ENCODE data around the gene METTL8.

The METTL8 gene

DNA sequence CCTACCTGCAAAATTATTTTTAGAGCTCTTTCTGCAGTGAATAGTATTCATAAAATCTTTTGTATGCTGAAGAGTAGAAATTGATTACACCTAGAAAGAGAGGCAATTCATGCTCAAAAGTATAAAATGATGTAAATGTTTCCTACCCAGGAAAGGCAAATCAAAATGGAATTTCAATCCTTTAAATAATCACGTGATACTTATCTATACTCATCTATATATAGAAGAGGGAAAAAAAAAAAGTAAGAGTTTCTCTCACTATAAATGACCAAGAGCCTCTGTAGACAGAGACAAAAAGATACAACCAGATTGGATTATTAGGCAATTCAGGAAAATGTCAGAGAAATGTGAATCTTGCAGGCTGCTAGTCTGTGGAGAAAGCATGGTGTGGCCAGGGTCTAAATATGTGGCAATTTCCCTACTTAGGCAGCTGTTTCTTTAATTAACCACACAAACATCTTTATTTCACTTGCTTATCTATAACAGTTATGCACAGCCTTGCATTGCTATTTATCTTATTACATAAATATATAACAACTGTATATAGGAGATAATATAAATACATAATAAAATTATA, 39.5 kb downstream of the METTL8 start:
- CTCF ChIA-PET = interaction anchor here (1.1 kb wide), 1 partner anchor 127 kb away, joined by 5 read pairs; no protein-coding TSS in a partner anchor
- TF ChIP-seq CTCF (conservative IDR thresholded peaks at IDR 0.05; ENCODE audit: low read depth) = no peak
- H3K27ac ChIP-seq = no peak overlapping the region
- no peak for DNase-seq (ENCODE audit: low spot score)
- POLR2A ChIA-PET (ENCODE audit: low non-redundant PET) = no interaction called here

GRCh38 chr2:171393487-171393886, 40.3 kb downstream of the METTL8 start:
- TF ChIP-seq CTCF (conservative IDR thresholded peaks at IDR 0.05; ENCODE audit: low read depth) = no peak
- CTCF ChIA-PET = no interaction called here
- POLR2A ChIA-PET (ENCODE audit: low non-redundant PET) = no interaction called here
- no peak for DNase-seq (ENCODE audit: low spot score)
- H3K27ac ChIP-seq = no peak overlapping the region

- ChIA-PET CTCF (no interaction called here), POLR2A (ENCODE audit: low non-redundant PET) (no interaction called here)
- TF ChIP-seq CTCF (conservative IDR thresholded peaks at IDR 0.05; ENCODE audit: low read depth) = no peak
- no peak overlapping the region for H3K27ac ChIP-seq
- no peak for DNase-seq (ENCODE audit: low spot score)
These were observed 42.3 kb downstream of the METTL8 start for GRCh38 chr2:171391532-171391931.

DNA sequence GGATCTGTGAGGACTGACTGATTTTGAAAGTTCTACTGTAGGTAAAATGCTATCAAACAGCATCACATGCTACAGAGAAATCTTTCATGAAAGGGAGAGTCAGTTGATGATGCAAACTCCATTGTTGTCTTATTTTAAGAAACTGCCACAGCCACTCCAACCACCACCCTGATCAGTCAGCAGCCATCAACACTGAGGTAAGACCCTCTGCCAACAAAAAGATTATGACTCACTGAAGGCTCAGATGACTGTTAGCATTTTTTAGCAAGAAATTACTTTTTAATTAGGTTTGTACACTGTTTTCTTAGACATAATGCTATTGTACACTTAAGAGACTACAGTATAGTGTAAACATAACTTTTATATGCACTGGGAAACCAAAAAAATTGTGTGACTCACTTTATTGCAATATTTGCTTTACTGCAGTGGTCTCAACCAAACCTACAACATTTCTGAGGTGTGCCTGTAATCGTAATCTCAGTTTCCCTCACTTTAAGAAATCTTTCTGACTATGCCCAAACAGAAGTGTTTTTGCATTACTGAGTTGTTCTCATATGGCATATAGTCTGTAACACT, 42.8 kb downstream of the METTL8 start:
- CTCF ChIA-PET = no interaction called here
- no peak for DNase-seq (ENCODE audit: low spot score)
- no peak for TF ChIP-seq CTCF (conservative IDR thresholded peaks at IDR 0.05; ENCODE audit: low read depth)
- H3K27ac ChIP-seq = no peak overlapping the region
- POLR2A ChIA-PET (ENCODE audit: low non-redundant PET) = no interaction called here

- H3K27ac ChIP-seq = no peak overlapping the region
- DNase-seq (ENCODE audit: low spot score) = no peak
- POLR2A ChIA-PET (ENCODE audit: low non-redundant PET) = no interaction called here
- no peak for TF ChIP-seq CTCF (conservative IDR thresholded peaks at IDR 0.05; ENCODE audit: low read depth)
- CTCF ChIA-PET = interaction anchor here (0.8 kb wide), 1 partner anchor 9 kb away, joined by 3 read pairs; no protein-coding TSS in a partner anchor
These were observed 44.0 kb downstream of the METTL8 start for GRCh38 chr2:171389780-171390179.

DNA sequence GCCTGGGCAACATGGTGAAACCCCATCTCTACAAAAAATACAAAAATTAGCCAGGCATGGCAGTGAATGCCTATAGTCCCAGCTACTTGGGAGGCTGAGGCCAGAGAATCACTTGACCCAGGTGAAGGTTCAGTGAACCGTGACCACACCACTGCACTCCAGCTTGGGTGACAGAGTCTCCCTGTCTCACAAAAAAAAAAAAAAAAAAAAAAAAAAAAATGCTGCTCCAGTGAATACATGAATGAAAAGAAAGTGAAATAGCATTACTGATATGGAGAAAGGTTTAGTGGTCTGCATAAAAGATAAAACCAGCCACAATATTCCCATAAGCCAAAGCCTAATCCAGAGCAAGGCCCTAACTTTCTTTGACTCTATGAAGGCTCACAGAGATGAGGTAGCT, 44.5 kb downstream of the METTL8 start:
- POLR2A ChIA-PET (ENCODE audit: low non-redundant PET) = no interaction called here

More for the DNA sequence above, 44.5 kb downstream of the METTL8 start:
- no peak overlapping the region for H3K27ac ChIP-seq
- CTCF ChIA-PET = interaction anchor here (0.8 kb wide), 1 partner anchor 10 kb away, joined by 3 read pairs; no protein-coding TSS in a partner anchor
- no peak for DNase-seq (ENCODE audit: low spot score)
- TF ChIP-seq CTCF (conservative IDR thresholded peaks at IDR 0.05; ENCODE audit: low read depth) = no peak

Data from RWPE1 (cell line).